Skeletal muscle cell (primary cell): ENCODE measurements around the gene CDR2.

Experiments
- DNase-seq: peaks from one replicate; pipeline ENCODE4 v3.0.0-alpha.2; 2010; ENCODE audit warnings: low read depth
- H3K4me3 ChIP-seq: 2 replicates; pipeline ENCODE4 v1.5.1; 2011; ENCODE audit warnings: low read depth, mild to moderate bottlenecking, control low read depth, low read length, moderate library complexity

Gene CDR2

GRCh38 chr16:22327446-22327775 is 47.0 kb downstream of the CDR2 start:
- no peak overlapping the region for H3K4me3 ChIP-seq
- DNase-seq = no peak

DNA sequence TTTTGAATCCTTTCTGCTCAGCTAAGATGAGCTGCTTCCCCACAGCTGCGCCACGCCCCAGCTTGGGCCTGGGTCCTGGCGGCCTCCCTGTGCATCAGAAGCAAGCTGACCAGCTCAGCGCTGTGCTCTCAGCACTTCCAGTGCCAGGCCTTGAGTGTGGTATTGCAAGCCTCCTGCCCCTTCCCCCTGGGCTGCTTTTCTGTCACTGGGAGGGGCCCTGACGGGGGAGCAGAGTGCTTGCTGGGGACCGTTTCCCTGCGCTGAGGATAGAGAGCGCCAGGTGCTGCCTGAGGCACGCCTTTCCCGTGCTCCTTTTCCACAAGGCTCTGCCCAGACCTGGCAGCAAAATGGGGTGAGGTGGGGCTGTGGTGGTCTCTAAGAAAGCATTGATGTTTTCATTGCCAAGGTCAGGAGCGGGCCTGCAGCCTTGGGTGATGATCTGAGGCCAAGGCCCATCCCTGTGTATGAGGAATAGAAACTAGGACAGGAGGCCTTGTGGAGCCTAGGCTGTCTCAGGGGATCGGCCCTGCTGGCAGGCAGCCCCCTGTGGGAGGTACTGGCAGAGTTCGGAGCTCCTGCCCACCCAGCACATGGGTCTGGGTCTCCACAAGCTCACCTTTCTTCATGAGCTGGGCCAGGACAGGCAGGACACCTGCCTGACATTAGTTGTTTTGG is 47.5 kb downstream of the CDR2 start:
- no peak for DNase-seq
- H3K4me3 ChIP-seq = no peak overlapping the region

DNA sequence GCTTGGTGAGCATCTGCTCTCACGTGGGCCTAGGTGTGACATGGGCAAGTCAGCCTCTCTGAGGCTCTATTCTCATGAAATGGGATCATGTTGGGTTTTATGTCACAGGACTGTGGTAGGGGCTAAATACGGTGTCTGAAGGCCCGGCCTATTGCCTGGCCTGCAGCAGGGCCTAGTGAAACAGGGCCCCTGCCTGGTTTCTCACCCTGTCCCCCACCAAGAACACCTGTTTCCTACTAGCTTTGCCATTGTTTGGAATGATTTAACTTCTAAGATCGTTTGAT is 48.1 kb downstream of the CDR2 start:
- H3K4me3 ChIP-seq = no peak overlapping the region
- no peak for DNase-seq

- DNase-seq = no peak
- H3K4me3 ChIP-seq = no peak overlapping the region
Observed at GRCh38 chr16:22325598-22326368, 48.6 kb downstream of the CDR2 start.

DNA sequence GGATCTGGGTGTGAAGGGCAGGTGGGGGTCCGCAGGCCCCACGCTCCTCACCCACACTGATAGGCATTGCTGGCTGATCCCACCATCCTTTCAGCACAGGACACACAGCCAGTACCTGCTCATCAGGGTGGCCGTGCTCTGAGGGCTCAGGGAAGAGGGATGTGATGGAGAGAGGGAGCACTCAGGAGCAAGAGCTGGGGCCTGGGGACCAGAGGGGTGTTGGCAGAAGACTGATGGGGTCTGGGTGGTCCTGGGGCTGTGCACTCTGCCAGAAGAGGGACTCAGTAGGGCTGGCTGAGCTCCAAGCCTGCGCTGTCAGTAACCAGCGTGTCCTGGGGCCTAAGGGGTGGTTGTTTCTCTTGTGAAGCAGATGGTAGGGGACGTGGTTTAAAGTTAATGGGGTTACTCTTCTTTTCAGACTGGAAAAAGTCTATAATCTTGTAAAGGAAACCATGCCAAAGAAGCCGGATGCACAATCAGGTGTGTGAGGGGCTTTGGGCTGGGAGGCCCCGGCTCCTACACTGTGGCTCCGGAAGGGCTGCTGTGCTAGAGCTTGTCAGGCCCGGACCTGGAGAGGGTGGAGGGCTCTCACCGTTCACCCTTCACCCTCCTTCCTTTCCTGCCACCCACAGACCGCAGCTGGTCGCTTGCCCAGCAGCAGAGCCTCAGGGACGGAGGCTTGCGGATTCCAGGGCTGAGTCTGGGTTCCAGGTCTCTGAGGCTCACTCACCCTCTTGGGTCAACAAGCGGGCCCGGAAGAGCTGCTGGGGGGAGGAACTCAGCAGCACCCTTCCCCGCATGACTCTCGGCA is 49.4 kb downstream of the CDR2 start:
- no peak for DNase-seq

GRCh38 chr16:22323959-22324786 is 50.2 kb downstream of the CDR2 start:
- no peak overlapping the region for H3K4me3 ChIP-seq
- DNase-seq = no peak

More for the DNA sequence above, 49.4 kb downstream of the CDR2 start:
- no peak overlapping the region for H3K4me3 ChIP-seq

GRCh38 chr16:22323173-22323958 is 51.1 kb downstream of the CDR2 start:
- H3K4me3 ChIP-seq = no peak overlapping the region
- no peak for DNase-seq

GRCh38 chr16:22322741-22323140 is 51.7 kb downstream of the CDR2 start:
- no peak for DNase-seq
- H3K4me3 ChIP-seq = no peak overlapping the region

DNA sequence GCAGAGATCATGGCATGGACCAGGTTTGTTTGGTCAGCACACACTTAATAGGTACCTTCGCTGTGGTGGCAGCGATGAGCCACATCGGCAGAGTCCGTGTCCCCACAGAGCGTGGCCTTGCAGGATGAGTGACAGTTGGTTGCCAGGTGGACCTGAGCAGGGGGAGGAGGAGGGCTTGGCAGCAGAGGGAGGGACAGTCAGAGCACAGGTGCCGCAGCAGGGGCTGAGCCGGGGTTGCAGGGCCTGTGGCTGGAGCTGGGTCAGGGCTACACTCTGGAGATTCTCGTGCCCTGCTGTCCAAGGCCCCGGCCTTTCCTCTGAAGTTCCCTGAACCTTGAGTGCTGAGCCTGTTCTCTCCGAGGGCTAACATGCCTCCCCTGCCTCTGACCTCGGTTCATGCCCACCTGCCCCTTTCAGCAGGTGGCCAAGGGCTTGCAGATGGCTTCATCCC is 52.4 kb downstream of the CDR2 start:
- H3K4me3 ChIP-seq = no peak overlapping the region
- DNase-seq = no peak

DNA sequence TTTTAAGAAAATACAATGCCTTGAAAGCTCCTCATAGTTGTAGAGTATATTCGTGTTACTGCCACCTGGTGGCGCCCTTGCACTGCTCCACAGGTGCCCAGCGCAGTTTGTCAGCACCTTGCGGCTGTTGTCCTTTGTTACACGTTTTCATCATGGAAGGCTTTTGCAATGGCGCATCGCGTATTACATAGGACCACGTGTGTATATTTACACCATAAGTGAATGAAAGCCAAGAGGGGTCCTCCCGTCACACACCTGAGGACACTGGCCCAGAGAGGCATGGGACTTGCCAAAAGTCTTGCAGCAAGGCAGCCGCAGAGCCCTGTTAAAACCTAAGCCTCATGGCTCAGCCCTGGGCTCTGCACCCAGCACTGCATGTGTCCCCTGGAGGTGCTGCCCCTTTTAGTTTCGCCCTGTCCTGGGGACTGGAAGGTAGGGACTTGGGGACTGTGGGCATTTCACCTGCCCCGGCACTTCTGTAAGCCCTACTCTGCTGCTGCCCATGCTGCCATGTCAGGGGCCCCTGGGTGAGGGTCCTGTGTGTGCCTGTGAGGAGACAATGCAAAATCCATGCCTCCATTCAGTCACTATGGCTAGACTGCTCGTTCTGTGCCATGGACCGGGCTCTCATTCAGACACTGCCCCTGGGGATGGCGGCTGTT is 52.9 kb downstream of the CDR2 start:
- peak; percentile 26 for DNase-seq
- H3K4me3 ChIP-seq = no peak overlapping the region

GRCh38 chr16:22320572-22321339 is 53.7 kb downstream of the CDR2 start:
- no peak for DNase-seq
- no peak overlapping the region for H3K4me3 ChIP-seq

GRCh38 chr16:22318690-22319358 is 55.6 kb downstream of the CDR2 start:
- H3K4me3 ChIP-seq = no peak overlapping the region
- no peak for DNase-seq

GRCh38 chr16:22317625-22318024 is 56.8 kb downstream of the CDR2 start:
- no peak for DNase-seq
- H3K4me3 ChIP-seq = no peak overlapping the region

DNA sequence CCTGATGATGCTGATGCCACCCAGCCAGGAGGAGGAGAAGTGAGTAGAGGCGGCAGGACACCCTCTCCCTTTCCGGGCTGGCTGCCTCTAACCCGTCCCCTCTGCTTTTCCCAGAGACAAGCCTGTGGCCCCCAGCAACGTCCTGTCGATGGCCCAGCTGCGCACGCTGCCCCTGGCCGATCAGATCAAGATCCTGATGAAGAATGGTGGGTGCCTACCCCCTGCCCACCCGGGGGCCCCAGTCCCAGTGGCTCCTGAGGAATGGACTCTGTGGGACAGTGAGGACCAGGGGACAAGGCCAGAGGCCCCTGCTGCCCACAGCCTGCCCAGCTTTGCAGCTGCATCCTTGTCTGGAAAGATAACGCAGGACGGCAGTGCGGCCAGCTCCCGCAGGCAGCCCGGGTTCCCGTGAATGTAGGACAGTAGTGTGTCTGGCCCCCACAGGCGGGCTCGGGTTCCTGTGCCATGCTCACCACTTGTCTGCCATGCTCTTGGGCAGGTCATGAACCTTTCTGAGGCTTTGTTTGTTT is 57.4 kb downstream of the CDR2 start:
- no peak overlapping the region for H3K4me3 ChIP-seq
- no peak for DNase-seq

DNA sequence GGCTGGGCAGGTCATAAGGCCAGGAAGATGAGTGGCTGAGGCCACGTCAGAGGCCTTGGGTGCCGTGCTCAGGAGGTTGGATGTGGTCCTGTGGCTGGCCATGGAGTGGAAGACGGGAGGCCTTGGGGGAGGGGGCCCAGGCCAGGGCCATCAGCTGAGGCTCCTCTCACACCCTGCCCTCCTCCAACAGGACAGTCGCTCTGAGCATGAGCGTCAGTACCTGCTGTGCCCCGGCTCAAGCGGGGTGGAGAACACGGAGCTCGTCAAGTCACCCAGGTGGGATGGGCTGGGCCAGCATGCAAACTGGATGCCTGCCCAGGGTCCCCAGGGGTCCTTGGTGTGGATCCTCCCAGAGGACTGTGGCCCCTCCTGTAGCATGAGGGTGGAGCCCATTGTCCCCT is 58.0 kb downstream of the CDR2 start:
- DNase-seq = no peak
- H3K4me3 ChIP-seq = no peak overlapping the region

GRCh38 chr16:22315979-22316378 is 58.4 kb downstream of the CDR2 start:
- H3K4me3 ChIP-seq = no peak overlapping the region
- DNase-seq = no peak
